HL-60/S4 treated with retinoic acid at 250 ng/mL for 4 days and 3 days (cell line): ENCODE measurements around the gene IL10RA.

Experiments used
- in situ Hi-C: fragments of 300-500 bp; cut with MboI; formaldehyde crosslinking; loops from 2 replicates; pipeline ENCODE4 v1.7.0; 2022; ENCODE audit warnings: low sequenced_read_pairs

IL10RA gene

DNA sequence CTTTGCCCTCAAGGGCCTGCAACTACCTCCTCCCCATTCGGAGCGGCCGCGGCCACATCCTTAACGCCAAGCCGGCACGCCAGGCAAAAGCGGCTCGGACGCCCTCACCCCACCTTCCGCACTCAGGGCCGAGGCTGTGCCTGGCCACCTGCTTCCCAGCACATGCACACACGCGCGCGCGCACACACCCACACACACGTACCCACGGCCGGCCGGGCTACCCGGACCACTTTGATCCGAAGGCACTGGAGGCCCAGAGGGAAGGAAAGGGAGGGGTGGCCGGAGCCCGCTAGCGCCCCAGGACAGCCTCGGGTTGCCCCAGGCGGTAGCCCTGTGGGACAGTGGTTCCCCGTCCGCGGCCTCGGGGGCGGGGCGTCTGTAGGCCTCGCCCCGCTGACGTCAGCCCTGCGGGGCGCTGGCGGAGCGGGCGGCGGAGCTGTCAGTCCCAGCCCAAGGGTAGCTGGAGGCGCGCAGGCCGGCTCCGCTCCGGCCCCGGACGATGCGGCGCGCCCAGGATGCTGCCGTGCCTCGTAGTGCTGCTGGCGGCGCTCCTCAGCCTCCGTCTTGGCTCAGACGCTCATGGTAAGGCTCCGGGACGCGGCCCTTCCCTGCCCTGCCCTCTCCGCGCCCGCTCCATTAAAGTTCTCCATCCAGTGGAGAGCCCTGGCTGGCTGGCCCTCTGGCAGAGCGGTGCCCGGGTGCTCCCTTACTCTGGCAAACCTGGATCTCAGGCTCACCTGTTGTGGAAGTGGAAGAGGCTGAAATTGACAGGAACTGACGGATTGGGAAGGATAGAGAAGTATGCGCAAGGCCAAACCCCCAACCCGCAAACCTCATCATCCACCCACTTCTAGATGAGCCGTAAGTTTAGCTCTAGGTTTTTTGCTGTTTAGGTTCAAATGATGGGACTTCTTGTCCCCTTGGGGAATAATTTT lies at the start of gene IL10RA:
Gene IL10RA (plus strand): TSS at position 442 of the 935 bp plus-strand sequence. CDS start 74 bp downstream, at position 516.
- in situ Hi-C loops: no loop called here

DNA sequence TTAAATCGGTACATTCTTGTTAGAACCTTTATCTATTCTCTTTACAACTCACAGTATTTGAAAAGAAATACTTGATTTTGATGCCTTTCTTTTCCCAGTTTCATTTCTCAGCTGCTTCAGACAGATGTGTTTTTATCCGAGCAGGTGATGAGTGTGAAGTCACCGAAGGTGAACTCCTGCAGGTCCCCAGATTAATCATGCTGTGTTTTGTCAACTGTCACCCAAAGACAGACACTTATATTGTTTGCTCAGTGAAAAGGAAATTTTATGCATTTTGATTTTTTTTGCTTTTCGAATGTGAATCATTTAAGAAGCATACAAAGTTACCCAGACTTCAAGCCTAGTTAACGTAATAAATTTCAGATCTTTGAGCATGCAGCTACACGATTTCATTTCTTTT lies 49.2 kb upstream of the IL10RA start:
- in situ Hi-C loops: no loop called here

DNA sequence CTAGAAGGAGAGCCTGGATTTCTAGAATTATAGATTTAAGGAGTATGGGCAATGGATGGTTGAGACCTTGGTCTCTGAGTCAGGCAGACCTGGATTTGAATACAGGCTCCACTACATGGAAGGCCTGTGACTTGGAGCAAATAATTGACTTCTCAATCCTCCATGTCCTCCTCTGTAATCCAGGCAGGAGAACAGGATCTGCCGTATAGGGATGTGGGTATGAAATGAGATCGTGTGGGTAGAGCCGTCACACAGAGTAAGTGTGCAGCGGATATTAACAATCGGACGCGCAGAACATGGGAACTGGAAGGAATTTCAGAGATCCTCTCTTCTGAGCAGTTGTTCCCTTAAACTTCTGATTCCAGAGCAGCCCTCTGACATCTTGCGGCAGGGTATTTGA lies 45.5 kb upstream of the IL10RA start:
- in situ Hi-C loops: loop anchor here (10.0 kb wide), 1 partner anchor 106 kb away; no protein-coding TSS in a partner anchor

DNA sequence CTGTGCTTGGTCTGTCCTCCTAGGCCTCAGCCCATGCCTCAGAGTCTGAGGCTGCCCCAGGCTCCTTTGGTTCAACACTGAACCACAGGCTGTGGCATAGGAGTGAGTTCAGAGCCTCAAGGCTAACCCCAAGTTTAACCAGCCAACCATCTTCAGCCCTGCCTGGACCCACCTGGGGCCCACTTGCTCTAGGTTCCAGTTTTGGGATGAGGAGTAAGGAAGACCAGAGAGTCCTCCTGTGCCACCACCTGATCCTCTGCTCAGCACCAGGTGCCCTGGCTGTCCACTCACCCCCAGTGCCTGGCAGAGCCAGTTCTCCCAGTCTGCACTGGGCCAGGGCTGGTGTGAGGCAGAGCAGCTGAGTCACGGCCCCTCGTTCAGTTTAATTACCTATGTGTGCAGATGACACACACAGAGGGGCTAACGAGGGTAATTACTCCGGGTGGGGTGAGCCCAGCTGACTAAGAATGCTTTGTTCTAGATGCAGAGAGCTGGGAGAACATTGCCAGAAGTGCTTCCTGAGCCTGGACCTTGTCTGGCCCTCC lies 45.0 kb upstream of the IL10RA start:
- in situ Hi-C loops: loop anchor here (10.0 kb wide), 1 partner anchor 106 kb away; no protein-coding TSS in a partner anchor

DNA sequence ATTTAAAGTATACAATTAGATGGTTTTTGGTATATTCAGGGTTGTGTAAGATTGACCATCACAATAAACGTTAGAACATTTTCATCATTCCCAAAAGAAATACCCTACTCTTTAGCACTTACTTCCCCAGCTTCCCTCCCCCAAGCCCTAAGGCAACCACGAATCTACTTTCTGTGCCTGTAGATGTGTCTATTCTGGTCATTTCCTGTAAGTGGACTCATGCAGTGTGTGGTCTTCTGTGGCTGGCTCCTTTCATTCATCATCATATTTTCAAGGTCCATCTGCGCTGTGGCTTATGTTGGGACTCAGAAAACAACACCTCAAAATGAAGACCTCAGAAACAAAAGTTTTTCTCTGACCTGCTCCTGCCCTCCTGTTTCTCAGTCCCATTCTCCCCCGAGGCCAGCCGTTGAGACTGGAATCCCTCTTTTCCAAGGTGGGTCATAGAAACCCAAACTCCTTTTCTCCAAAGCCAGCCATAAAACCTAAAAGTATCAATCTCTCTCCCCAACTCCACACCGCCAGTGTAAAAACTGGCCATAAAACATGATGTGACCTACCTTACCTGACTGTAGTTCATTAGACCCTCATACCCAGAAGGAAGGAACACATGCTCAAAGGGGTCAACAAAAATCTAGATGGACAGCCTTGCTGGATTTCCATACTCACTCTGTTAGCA lies 44.1 kb upstream of the IL10RA start:
- in situ Hi-C loops: loop anchor here (10.0 kb wide), 1 partner anchor 107 kb away; no protein-coding TSS in a partner anchor

DNA sequence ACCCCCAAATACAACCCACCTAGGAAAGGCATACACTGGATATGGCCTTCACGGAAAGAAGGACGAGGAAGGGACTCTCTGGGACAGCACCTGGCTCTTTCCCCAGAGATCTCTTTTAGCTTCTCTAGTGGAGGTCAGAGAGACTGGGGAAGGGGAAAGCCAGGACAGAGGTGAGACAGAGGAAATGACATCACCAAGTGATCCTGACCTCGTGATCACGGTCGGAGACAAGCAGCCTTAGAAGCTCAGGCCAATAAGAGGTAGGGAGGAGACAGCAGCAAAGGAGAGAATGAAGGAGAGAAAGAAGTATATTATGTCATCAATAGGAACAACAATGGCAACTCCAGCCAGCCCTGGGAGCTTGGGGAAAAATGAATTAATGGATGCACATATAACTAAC lies 41.6 kb upstream of the IL10RA start:
- in situ Hi-C loops: loop anchor here (10.0 kb wide), 1 partner anchor 110 kb away; no protein-coding TSS in a partner anchor

DNA sequence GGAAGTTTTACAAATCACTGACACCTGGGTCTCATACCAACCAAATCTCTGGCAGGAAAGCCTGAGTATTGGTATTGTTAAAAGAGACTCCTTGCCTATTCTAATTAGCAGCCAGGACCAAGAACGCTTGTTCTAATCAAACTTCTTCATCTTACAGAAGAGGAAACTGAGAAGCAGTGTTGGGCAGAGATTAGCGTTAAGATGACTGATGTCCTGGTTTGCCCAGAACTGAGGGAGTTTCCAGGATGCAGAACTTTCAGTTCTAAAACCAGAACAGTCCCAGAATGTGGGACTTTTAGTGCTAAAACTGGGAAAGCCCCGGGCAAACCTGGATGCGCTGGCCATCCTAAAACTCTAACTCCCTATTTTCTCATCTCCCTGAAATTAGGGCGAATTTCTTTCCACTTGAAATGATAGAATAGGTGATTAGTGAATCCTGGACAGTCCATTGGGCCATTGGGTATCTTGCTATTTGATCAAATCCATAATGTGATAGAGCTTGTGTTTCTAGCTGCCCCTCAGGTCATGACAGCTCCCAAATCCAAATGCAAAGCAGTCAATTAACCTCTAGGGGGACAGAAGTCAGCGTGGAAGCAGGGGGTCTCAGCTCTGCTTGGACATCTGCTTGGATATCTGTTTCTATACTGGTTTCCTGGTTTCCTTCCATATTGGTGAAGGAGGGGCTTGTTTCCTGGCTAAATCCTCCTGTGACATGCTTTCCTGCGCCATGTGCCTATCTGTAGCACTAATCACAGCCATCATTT lies 41.0 kb upstream of the IL10RA start:
- in situ Hi-C loops: loop anchor here (10.0 kb wide), 1 partner anchor 110 kb away; no protein-coding TSS in a partner anchor

DNA sequence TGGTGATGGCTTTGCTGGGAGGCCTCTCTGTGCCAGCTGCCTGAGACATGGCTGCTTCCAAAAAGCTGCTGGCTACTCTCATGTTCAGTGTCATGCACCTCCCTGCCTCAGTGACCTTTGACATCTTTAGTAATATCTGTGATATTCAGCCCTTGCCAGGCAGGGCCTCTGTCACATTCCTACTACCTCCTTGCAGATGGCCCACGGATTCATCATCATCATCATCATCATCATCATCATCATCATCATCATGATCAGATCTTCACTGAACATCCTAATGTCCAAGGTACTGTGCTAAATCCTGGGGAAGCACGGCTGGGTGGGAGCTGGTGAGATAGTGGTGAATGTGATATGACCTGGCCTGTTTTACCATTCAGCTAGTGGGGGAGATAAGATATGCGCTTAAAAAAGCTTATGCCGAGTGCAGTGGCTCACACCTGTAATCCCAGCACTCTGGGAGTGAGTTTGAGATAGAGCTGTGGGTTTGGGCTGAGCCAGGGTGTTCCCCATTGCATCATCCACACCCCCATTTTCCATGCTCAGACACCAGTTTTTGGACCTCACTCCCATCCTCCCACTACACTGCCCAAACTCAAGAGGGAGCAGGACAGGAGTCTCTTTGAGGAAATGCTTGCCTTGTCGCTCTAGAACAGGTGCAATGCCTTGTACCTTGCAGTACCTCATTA lies 39.9 kb upstream of the IL10RA start:
- in situ Hi-C loops: loop anchor here (10.0 kb wide), 1 partner anchor 111 kb away; no protein-coding TSS in a partner anchor

DNA sequence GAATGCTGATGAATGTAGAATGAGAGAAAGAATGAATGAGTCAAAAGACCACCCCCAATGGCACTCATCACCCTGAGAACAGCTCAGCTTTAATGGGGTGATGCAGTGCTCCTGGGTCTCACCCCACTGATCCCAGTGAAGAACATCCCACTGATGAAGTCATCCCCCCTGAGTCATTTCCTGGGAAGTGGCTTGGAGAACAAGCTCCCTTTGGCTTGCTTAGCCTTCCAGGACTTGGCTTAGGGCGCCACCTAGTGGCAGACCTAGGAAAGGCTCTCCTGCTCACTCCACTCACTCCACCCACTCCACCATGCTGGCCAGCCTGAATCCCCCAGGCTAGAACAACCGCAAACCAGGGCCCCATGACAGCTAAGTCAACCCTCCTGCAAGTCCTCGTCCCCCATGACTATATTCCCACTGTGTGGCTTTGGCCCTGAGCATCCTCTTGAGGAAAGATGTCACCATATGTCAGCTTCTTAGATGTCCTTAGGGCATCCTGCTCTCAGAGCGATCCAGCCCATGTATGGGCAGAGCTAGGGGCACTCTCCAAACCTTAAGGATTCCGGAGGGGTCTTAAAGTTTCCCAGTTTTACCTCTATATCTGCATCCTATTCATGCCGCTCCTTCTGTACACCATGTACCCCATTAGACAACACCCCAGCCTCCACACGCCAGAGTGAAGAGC lies 39.2 kb upstream of the IL10RA start:
- in situ Hi-C loops: loop anchor here (10.0 kb wide), 1 partner anchor 112 kb away; no protein-coding TSS in a partner anchor

DNA sequence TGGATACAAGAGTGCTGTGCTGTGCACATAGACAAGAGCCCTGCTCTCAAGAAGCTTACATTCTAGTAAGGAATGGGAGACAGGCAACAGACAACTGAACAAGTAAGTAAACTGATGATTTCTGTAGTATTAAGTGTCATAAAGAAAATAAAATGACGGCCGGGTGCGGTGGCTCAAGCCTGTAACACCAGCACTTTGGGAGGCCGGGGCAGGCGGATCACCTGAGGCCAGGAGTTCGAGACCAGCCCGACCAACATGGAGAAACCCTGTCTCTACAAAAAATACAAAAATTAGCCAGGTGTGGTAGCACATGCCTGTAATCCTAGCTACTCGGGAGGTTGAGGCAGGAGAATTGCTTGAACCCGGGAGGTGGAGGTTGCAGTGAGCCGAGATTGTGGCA lies 38.4 kb upstream of the IL10RA start:
- in situ Hi-C loops: loop anchor here (10.0 kb wide), 1 partner anchor 113 kb away; no protein-coding TSS in a partner anchor

DNA sequence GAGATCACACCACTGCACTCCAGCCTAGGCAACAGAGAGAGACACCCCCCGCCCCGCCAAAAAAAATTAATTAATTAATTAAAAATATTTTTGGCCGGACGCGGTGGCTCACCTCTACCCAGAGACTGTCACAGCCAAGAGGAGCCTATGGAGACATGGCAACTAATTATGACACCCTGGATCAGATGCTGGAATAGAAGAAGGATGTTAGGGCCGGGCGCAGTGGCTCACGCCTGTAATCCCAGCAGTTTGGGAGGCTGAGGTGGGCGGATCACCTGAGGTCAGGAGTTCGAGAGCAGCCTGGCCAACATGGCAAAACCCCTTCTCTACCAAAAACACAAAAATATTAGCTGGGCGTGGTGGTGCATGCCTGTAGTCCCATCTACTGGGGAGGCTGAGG lies 37.7 kb upstream of the IL10RA start:
- in situ Hi-C loops: loop anchor here (10.0 kb wide), 1 partner anchor 114 kb away; no protein-coding TSS in a partner anchor

DNA sequence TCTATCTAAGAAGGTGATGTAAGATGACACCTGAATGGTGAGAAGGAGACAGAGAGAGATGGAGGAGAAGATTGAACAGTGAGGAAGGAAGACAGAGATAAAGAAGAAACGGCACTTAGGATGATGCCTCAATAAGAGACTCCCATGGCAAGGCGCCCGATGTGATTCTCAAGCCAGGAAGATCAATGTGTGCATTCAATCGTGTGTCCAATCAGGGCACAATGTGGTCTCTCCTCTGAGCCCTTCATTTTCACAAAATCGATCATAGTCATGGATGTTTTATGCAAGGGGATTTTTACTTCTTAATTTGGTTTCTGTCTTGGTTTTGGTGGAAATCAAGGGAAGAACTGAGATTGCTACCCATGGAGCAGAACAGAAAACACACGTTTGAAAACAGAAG lies 37.1 kb upstream of the IL10RA start:
- in situ Hi-C loops: loop anchor here (10.0 kb wide), 1 partner anchor 114 kb away; no protein-coding TSS in a partner anchor

DNA sequence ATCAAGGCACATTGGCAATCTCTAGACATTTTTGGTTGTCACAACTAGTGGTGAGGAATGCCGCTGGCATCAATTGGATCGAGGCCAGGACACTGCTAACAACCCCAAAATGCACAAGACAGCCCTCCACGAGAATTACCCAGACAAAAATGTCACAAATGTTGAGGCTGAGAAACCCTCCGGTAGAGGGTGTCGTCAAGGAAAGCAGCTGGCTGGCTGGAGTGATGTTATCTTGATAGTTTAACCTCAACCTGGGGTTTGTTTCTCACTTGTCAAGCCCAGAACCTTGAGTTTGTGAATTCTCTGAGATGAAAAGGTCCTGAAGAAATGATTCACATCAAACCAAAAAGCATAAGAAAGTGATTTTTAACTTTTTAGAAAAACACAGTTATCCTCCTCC lies 35.9 kb upstream of the IL10RA start:
- in situ Hi-C loops: loop anchor here (10.0 kb wide), 1 partner anchor 94 kb away; no protein-coding TSS in a partner anchor

DNA sequence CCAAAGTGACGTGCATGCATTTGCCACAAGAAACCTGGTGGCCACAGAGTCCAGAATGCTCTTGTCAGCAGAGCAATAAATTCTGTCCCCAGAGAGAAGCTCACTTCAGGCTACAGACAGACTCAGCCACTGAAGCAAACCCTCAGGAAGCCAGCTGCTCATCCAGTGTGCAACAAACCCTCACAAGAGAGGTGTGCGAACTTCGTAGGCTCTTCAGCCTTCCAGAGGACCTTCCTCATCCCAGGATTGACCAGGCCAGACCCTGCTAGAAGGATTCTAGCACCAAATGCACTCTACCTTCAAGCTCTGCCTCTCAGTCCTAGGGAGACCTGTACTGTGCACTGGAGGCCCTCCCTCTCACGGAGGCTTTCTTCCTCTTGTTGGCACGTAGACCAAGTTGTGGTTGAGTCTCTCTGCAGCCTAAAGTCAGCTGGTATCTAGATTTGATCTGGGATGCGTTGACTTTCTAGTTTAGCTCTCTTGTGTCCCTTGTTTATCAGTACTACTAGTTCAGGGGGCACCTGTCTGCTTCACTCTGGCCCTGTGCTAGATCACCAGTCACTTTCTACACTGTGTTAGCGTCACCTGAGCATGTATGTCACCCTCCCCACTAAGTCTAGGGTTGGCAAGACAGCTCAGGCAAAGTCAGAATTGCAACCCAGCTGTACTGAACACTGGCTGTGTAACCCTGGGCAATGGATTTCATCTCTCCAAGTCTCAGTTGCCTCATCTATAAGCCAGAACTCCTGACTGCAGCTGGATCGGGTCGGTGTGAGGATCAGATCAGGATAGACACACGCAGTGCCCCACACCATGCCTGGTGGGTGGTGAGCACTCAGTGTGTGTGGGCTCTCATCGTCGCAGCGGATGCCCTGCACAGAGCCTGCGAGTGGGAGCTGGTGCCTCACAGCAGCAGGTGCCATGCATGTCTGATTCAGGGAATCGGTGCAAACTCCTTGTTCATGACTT lies 34.9 kb upstream of the IL10RA start:
- in situ Hi-C loops: loop anchor here (10.0 kb wide), 1 partner anchor 94 kb away; no protein-coding TSS in a partner anchor

DNA sequence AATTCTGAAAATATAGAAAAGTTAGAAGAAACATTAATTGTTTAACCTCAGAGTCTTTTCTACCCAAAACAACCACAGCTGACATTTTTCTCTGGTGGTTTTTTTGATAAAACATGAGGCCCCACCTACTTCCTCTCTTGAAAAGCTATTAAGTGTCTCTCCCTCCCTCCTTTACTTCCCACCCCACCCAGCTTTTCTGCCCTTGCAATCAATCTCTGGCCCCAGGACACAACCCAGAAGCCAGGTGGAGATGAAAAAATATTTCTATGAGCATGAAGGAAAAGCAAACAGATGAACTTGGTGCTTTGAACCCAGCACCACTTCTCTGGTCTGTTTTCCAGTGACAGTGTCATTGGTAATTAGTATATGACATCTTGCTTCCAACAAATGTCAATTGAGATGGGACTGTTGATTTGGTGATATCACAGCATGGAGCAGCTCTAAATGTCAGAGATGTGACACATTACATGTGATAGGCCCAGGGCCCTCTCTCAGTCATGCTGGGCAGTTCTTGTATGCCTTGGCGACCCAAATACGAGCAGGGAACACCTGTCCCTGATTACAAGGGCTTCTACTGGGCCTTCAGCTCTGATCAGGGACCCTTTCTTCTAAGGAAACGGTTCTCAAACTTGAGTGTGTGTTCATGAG lies 33.0 kb upstream of the IL10RA start:
- in situ Hi-C loops: loop anchor here (10.0 kb wide), 1 partner anchor 92 kb away; no protein-coding TSS in a partner anchor

DNA sequence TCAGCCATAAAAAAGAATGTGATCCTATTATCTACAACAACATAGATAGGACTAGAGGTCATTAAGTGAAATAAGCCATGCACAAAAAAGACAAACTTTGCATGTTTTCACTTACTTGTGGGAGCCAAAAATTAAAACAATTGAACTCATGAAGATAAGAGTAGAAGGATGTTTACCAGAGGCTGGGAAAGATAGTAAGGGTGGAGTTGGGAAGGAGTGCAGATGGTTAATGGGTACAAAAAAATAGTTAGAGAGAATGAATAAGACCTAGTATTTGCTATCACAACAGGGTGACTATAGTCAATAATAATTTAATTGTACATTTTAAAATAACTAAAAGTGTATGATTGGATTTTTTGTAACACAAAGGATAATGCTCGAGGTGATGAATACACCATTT lies 27.2 kb upstream of the IL10RA start:
- in situ Hi-C loops: loop anchor here (10.0 kb wide), 1 partner anchor 86 kb away; no protein-coding TSS in a partner anchor
